GM12872 (cell line): ENCODE results near the gene GALNT12.

Experiments used
- CTCF ChIP-seq: IDR thresholded peaks from 3 replicates; pipeline ENCODE4 v1.5.1; 2011; ENCODE audit warnings: low read depth, mild to moderate bottlenecking, low read length, moderate library complexity; ENCODE audit not compliant: insufficient read depth

The GALNT12 gene

DNA sequence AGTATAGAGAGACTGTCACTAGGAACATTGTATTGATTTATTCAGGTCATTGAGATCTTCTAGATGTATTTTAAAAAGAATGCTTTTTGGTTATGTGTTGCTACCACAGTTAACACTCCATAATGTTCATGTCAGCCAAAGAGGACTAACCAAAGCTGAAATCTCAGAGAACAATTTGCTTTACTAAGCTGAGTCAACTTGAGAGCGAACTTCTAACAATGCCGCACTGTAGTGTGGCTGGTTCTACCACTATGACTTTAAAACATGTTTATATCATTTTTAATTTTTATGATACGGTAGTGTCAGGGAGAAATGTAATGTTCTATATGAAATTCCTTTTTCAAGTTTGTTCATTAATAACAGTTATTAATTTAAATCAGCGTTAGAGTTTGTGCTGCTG, 42.1 kb downstream of the GALNT12 start:
- no peak for TF ChIP-seq CTCF

DNA sequence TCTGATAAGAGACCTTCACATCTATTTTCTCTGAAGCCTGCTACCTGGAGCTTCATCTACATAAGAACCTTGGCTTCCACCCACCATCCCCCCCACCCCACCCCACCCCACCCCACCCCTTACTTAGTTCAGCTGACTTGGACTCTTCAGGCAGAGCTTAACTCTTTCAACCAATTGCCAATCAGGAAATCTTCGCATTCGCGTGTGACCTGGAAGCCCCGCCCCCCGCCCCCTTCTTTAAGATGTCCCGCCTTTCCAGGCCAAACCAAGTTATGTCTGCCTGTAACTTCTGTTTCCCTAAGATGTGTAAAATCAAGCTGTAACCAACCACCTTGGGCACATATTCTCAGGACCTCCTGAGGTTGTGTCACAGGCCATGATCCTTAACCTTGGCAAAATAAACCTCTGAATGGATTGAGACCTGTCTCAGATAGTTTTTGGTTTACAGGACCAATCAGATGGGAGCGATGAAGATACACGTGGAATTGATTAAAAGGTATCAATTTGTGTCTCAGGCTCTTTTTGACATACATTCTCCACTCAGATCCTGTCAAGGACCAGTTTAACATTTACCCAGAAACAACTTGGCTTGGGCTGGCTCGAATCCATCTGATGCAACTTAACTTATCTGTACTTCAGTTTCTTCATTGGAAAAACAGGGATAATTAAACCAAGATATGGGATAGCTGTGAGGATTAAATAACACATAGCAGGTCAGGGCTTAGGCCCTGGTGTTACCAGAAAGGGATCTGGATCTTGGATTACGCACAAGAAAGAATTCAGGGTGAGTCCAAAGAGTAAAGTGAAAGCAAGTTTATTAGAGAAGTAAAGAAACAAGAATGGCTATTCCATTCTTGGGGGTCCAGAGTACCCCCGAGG, 43.6 kb downstream of the GALNT12 start:
- TF ChIP-seq CTCF: no peak

- no peak for TF ChIP-seq CTCF
These were observed 44.4 kb downstream of the GALNT12 start for GRCh38 chr9:98851730-98852459.

GRCh38 chr9:98852460-98852734, 44.9 kb downstream of the GALNT12 start:
- TF ChIP-seq CTCF: no peak

- TF ChIP-seq CTCF: no peak
These were observed 45.5 kb downstream of the GALNT12 start for GRCh38 chr9:98852961-98853360.

GRCh38 chr9:98854266-98854665, 46.8 kb downstream of the GALNT12 start:
- TF ChIP-seq CTCF: no peak

DNA sequence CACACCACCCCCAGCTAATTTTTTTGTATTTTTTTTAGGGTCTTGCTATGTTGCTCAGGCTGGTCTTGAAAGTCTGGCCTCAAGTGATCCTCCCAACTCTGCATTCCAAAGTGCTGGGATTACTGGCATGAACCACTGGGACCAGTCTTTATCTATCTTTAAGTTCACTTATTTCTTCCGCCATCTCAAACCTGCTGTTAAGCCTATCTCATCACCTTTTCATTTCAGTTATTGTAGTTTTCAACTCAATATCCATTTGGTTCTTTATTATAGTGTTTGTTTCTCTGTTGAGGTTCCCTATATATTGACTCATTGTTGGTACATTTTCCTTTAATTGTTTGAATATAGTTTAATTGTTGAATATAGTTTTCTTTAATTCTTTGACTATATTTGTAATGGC, 48.1 kb downstream of the GALNT12 start:
- TF ChIP-seq CTCF: no peak
